Jurkat, Clone E6-1 (cell line): Measurements from ENCODE around the gene IRAK2. TPM values are rescaled to one million over a fixed set of nuclear protein-coding genes. Genes with fewer than 3 reads are reported as not detected.
A peak's percentile ranks its signal among the peaks of the same experiment; 100 is the strongest.
"Not testable (repeated sequence)": the region's sequence is repeated elsewhere in the genome, so short reads cannot be mapped to it uniquely, and the experiment has no call there.

Experiments
- DNase-seq: peaks from one replicate; pipeline ENCODE4 v3.0.0-alpha.2; 2011; ENCODE audit warnings: low read depth, low spot score
- H3K4me3 ChIP-seq: 2 replicates; pipeline ENCODE4 v1.5.1; 2011; ENCODE audit warnings: mild to moderate bottlenecking, low read length, control low read depth, moderate library complexity
- polyA plus RNA-seq: library from polyadenylated mRNA; unstranded; fragments of >200 nt; gene quantifications from one replicate; pipeline ENCODE4 v1.2.1, GENCODE V29; 2012; ENCODE audit warnings: missing spikeins; ENCODE audit not compliant: insufficient read length, insufficient read depth

The IRAK2 gene, protein sequence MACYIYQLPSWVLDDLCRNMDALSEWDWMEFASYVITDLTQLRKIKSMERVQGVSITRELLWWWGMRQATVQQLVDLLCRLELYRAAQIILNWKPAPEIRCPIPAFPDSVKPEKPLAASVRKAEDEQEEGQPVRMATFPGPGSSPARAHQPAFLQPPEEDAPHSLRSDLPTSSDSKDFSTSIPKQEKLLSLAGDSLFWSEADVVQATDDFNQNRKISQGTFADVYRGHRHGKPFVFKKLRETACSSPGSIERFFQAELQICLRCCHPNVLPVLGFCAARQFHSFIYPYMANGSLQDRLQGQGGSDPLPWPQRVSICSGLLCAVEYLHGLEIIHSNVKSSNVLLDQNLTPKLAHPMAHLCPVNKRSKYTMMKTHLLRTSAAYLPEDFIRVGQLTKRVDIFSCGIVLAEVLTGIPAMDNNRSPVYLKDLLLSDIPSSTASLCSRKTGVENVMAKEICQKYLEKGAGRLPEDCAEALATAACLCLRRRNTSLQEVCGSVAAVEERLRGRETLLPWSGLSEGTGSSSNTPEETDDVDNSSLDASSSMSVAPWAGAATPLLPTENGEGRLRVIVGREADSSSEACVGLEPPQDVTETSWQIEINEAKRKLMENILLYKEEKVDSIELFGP
- 0.25 TPM for polyA plus RNA-seq

DNA sequence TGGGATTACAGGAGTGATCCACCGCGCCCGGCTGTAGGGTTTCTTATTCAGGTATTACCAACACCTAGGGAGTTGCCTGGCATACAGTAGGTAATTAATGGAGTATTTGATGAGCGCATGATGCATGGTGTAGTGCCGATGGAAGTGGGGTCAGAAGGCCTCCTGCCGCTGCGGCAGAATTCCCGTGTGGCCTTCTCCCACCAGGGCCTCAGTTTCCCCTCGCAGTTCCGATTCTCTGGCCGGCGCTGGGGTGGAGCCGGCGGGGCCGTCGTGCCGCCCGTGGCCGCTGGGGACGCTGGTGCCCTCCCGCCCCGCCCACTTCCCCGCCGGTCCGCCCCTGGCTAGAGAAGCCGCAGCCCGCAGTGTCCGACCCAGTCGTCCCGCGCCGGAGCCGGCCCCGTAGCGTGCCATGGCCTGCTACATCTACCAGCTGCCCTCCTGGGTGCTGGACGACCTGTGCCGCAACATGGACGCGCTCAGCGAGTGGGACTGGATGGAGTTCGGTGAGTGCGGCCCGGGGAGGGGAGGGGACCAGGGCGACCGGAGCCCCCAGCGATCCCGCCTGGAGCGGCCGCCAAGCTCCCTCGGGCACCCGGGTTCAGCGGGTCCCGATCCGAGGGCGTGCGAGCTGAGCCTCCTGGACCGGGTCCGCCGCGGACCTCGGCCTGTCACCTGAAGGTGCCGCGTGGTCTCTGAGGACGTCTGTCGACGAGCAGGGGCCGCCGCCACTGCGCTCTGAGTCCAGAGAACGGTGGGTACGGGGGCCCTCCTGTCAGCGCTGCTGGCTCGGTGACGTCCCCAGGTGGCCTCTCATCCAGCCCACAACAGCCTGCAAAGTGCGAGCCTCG lies at the start of gene IRAK2:
TSS of gene IRAK2 (plus strand) at position 374 of the 848 bp plus-strand sequence. CDS start at position 410, 36 bp downstream.
- no peak for DNase-seq
- H3K4me3 ChIP-seq = peak within 1 kb of the TSS; percentile 43

DNA sequence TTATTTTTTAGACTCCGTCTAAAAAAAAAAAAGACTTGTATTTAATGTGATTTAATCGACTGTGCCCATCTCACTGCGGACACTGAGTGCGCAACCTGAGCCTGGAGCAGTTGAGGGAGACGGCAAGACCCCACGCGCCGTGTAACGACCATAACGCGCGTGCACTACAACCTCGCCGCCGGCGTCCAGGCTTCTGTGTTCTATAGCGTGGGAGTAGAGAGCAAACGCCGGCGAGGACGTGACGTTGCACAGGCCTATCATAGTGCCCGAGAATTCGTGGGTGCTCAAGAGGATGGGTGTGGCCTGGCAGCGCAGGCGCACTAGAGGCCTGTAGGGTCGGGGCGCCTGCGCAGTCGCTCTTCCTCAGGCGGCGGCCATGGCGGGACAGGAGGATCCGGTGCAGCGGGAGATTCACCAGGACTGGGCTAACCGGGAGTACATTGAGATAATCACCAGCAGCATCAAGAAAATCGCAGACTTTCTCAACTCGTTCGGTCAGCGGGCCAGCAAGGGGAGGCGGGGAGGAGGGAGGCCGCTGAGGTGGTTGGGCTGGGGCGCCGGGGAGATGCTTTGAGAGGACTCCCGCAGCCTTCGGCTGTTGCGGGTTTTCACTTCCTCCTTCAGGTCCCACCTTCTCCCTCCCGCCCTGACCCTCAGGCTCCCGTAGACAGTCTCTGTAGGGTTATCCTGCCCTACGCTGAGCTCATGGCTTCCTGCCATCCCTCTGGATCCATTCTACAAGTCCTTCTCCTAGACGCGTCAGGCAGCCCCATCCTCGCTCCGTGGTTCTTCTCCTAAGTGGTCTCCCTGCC lies 49.2 kb upstream of the IRAK2 start, which contains the start of gene BRK1:
TSS of gene BRK1 (plus strand) at position 350 of the 812 bp plus-strand sequence. CDS start at position 377, 27 bp downstream.
- H3K4me3 ChIP-seq = peak within 1 kb of the TSS; percentile 100
- DNase-seq = peak; percentile 96

DNA sequence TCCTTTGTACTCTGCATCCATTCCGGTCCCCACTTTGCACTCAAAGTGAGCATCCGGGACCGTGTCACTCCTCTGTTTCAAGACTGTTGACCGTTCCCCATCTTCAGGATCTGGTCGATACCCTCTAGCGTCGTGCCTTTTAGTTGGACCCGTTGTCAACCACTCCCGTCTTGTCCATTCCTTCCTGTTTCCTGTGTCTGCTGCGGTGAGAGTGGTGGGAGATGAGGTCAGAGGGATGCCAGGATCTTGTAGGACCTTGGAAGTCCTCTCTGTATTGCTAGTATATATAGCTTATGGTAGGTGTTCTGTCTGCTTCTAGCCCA lies 48.6 kb upstream of the IRAK2 start:
- no peak for DNase-seq
- peak overlapping the region; percentile 100 for H3K4me3 ChIP-seq

DNA sequence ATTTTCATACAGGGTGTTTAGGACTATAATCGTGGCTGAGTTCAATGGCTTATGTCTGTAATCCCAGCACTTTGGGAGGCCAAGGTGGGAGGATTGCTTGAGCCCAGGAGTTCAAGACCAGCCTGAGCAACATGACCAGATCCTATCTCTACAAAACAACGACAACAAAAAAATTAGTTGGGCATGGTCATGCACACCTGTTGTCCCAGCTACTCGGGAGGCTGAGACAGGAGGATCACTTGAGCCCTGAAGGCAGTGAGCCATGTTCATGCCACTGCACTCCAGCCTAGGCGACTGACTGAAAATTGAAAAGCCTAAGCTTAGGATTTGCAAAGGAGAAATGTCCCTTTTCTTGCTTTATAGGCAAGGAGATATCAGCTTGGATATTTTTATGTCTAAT lies 47.8 kb upstream of the IRAK2 start:
- peak overlapping the region; percentile 100 for H3K4me3 ChIP-seq
- DNase-seq = no peak

DNA sequence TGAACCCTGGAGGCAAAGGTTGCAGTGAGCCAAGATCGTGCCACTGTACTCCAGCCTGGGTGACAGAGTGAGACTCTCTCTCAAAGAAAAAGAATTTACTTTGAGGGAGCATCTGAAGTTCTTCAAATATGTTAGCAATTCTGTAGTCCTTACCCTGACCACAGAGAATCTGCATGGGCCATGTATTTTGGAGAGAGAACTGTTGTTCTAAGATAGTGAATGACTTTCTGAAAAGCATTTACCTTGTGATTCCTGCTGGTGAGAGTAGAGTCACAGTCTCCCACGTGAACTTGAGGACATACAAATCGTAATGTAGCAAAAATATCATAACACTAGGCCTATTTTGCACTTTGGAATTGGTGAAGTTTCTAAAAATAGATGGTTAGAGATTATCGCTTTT lies 45.3 kb upstream of the IRAK2 start:
- DNase-seq = no peak
- H3K4me3 ChIP-seq = no peak overlapping the region

DNA sequence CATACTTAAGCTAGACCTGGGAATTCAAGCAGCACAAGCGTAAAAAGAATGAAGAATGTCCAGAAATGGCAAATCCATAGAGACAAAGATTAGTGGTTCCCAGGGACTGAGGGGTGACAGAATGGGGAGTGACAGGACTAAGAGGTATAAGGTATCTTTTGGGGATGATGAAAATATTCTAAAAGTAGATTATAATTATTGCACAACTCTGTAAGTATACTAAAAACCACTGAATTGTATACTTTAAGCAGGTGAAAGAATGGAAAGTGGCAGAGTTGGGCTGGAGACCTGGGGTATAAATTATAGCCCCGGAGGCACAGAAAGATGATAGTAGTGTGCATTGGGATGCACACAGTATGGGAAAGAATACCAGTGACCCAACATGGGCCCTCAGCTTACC lies 43.7 kb upstream of the IRAK2 start:
- H3K4me3 ChIP-seq = no peak overlapping the region
- DNase-seq = no peak

DNA sequence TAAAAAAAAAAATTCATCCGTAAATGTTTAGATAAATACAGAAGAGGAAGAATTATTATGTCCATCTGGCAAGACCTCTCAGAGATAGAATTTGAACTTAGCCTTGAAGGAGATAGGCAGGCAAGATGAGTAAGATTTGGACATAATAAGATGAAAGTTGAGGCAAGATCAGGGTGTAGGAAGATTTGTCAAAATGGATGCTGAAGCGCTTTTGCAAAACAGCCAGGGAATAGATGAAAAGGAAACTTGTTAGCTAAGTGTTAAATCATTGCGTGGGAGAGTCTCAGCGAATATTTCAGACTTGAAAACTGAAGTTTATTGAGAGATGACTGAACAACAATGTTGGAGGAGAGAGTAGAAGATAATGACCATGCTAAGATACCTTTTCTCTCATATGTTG lies 42.0 kb upstream of the IRAK2 start:
- no peak for DNase-seq
- H3K4me3 ChIP-seq = no peak overlapping the region

DNA sequence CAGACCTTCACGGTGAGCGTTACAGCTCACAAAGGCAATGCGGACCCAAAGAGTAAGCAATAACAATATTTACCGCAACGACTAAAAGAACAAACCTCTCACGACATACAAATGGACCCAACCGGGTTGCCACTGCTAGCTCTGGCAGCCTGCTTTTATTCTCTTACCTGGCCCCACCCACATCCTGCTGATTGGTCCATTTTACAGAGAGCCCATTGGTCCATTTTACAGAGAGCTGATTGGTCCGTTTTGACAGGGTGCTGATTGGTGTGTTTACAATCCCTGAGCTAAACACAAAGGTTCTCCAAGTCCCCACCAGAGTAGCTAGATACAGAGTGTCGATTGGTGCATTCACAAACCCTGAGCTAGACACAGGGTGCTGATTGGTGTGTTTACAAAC lies 28.8 kb upstream of the IRAK2 start:
- not testable (repeated sequence) for DNase-seq

DNA sequence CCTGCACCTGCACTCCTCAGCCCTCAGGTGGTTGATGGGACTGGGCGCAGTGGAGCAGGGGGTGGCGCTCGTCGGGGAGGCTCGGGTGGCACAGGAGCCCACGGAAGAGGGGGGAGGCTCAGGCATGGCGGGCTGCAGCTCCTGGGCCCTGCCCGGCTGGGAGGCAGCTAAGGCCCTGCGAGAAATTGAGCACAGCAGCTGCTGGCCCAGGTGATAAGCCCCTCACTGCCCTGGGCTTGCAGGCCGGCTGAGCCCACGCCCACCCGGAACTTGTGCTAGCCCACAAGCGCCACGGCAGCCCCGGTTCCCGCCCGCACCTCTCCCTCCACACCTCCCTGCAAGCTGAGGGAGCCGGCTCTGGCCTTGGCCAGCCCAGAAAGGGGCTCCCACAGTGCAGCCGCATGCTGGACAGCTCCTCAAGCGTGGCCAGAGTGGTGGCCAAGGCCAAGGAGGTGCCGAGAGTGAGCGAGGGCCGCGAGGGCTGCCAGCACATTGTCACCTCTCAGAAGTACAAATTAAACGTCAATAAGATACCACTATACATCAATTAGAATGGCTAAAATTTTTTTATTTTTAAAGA lies 28.2 kb upstream of the IRAK2 start:
- DNase-seq = no peak
- no peak overlapping the region for H3K4me3 ChIP-seq

More for the DNA sequence above, 28.8 kb upstream of the IRAK2 start:
- H3K4me3 ChIP-seq = not testable (repeated sequence)

DNA sequence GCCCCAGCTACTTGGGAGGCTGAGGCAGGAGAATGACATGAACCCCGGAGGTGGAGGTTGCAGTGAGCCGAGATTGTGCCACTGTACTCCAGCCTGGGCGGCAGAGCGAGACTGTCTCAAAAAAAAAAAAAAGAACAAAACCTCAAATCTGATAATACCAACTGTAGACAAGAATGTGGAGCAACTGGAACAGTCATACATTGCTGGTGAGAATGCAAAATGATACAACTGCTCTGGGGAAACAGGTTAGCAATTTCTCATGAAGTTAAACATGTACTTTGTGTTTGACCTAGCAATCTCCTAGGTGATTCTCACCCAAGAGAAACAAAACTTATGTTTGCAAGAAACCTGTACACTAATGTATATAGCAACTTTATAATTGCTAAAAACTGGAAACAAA lies 27.5 kb upstream of the IRAK2 start:
- DNase-seq = no peak
- H3K4me3 ChIP-seq = no peak overlapping the region

DNA sequence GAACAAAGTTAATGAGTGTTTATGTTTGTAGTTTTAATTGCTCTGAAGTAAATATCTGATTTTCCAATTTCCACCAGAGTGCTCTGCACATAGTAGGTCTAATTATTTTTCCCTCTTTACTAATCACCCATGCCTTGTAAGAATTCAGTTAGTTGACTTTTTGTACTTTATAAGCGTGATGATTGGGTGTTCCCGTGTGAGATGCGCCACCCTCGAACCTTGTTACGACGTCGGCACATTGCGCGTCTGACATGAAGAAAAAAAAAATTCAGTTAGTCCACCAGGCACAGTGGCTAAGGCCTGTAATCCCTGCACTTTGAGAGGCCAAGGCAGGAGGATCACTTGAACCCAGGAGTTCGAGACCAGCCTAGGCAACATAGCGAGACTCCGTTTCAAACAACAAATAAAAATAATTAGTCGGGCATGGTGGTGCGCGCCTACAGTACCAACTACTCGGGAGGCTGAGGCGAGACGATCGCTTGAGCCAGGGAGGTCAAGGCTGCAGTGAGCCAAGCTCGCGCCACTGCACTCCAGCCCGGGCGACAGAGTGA lies 23.6 kb upstream of the IRAK2 start:
- no peak for DNase-seq
- H3K4me3 ChIP-seq = peak overlapping the region; percentile 82

DNA sequence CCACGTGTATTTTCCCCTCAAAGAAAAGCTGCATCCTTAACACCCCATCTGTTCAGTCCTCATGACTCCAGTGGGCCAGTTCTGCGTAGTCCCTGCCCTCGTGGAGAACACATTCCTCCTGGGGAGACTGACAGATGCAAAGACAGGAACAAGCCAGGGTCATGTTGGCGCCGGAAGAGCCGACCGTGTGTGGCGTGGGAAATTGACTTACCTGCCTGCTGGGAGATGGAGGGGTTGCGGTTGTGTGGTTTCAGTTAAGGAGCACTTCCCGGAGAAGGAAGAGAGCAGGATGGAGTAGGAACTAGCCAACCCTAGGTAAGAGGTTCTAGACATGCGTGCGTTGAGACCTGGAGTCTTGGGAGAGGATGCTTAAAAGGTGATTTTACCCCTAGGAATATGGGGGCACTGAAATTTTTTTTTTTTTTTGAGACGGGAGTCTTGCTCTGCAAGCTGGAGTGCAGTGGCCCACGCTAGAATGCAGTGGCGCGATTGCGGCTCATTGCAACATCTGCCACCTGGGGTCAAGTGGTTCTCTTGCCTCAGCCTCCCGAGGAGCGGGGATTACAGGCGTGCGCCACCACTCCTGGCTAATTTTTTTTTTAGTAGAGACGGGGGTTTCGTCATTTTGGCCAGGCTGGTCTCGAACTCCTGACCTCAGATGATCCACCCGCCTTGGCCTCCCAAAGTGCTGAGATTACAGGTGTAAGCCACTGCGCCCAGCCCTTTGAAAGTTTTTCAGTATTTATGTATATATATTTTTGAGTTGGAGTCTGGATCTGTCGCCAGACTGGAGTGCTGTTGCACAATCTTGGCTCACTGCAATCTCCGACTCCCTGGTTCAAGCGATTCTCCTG lies 21.8 kb upstream of the IRAK2 start:
- peak; percentile 67 for DNase-seq
- H3K4me3 ChIP-seq = peak overlapping the region; percentile 82

DNA sequence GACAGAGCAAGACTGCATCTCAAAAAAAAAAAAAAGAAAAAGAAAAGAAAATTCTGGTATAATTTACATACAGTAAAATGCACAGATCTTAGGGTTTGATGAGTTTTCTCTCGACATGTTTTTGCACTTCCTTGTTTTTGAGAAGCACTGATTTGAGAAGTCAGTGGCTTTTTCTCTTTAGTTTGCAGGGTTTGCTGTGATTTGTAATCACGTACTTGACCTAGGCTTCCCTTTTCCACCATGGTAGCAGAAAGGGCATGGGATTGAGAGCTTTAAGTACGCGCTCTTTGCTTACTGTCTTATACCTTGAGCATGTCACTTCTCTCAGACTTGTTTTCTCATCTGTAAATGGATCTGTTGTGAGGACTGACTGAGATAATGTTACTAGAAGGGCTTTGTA lies 19.0 kb upstream of the IRAK2 start:
- DNase-seq = no peak
- no peak overlapping the region for H3K4me3 ChIP-seq

DNA sequence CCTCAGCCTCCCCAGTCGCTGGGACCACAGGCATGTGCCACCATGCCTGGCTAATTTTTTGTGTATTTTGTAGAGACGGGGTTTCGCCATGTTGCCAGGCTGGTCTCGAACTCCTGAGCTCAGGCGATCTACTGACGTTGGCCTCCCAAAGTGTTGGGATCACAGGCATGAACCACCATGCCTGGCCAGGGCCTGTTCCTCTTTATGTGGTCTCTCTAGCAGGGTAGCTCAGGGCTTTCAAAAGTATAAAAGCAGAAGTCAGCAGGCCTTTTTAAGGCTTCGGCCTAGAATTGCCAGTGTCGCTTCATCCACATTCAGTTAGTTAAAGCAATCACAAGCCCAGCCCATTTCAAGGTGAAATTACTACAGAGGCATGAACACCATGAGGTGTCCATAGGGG lies 15.5 kb upstream of the IRAK2 start:
- no peak overlapping the region for H3K4me3 ChIP-seq
- no peak for DNase-seq

DNA sequence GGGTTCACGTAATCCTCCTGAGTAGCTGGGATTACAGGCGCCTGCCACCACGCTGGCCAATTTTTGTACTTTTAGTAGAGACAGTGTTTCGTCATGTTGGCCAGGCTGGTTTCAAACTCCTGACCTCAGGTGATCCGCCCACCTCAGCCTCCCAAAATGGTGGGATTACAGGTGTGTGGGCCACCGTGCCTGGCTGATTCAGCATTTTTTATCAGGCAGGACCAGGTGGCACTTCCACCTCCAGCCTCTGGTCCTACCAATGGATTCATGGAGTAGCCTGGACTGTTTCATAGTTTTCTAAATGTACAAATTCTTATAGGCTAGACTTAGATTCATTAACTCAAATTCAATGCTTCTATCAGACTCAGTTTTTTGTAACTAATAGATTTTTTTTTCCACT lies 13.7 kb upstream of the IRAK2 start:
- H3K4me3 ChIP-seq = no peak overlapping the region
- DNase-seq = no peak

DNA sequence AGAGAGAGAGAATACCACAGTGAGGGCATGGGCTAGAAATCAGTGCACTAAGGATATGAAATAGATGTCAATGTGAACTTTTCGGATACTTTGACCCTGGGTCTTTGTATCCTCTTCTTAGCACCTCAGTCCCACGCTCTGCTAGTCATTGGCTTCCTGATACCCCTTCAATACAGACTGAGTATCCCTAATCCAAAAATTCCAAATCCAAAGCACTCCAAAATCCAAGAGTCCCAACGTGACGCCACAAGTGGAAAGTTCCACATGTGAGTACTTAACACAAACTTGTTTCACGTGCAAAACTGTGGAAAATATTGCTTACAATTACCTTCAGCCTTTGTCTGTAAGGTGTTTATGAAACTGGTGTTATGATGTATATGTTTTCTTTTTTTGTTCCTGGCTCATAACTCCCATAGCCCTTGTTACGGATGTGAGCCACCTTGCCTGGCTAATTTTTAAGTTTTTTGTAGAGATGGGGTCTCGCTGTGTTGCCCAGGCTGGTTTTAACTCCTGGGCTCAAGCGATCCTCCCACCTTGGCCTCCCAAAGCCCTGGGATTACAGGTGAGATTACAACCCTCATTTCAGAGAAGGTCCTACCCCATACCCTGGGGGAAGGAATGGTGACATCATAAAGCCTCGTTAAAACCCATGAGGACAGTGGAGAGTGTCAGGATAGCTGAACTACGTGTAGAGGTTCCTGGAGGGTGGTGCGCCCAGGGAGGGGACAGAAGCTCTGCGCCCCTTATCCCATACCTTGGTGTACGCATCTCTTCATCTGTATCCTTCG lies 10.2 kb upstream of the IRAK2 start:
- H3K4me3 ChIP-seq = no peak overlapping the region
- no peak for DNase-seq

DNA sequence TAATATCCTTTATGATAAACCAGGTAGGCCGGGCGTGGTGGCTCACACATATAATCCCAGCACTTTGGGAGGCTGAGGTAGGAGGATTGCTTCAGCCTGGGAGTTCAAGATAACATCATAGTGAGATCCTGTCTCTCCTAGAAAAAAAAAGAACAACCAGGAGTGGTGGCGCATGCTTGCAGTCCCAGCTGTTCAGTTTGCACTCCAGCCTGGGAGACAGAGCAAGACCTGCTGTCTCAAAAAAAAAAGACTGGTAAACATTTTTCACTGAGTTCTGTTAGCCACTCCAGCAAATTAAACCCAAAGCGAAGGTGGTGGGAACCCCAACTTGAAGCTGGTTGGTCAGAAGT lies 9.6 kb upstream of the IRAK2 start:
- DNase-seq = no peak
- no peak overlapping the region for H3K4me3 ChIP-seq
